T-helper 9 cell (primary cell): ENCODE results near the gene FOLR2.
"Not testable (repeated sequence)": the region's sequence is repeated elsewhere in the genome, so short reads cannot be mapped to it uniquely, and the experiment has no call there.

Experiments used
- DNase-seq: peaks from one replicate; pipeline ENCODE4 v3.0.0-alpha.2; 2020

The FOLR2 gene

GRCh38 chr11:72243173-72244059 lies 26.8 kb downstream of the FOLR2 start:
- no peak for DNase-seq

GRCh38 chr11:72244060-72244360 lies 27.4 kb downstream of the FOLR2 start, which contains the start of gene PHOX2A:
Gene PHOX2A, minus strand, starts transcription at chr11:72244176. Its CDS starts 172 bp downstream, at chr11:72244004.
- DNase-seq, result no peak

GRCh38 chr11:72244361-72245262 lies 28.0 kb downstream of the FOLR2 start:
- no peak for DNase-seq

GRCh38 chr11:72245263-72245816 lies 28.7 kb downstream of the FOLR2 start:
- DNase-seq, result no peak

GRCh38 chr11:72247584-72247983 lies 31.0 kb downstream of the FOLR2 start:
- DNase-seq, result no peak

GRCh38 chr11:72249961-72250360 lies 33.4 kb downstream of the FOLR2 start:
- no peak for DNase-seq

- DNase-seq, result no peak
These were observed 34.3 kb downstream of the FOLR2 start for GRCh38 chr11:72250661-72251464.

GRCh38 chr11:72251614-72252013 lies 35.0 kb downstream of the FOLR2 start:
- DNase-seq, result no peak

- DNase-seq, result no peak
These were observed 36.8 kb downstream of the FOLR2 start for GRCh38 chr11:72253392-72253791.

GRCh38 chr11:72254299-72254993 lies 37.9 kb downstream of the FOLR2 start:
- no peak for DNase-seq

GRCh38 chr11:72257570-72257969 lies 41.0 kb downstream of the FOLR2 start:
- no peak for DNase-seq

- DNase-seq, result no peak
These were observed 42.9 kb downstream of the FOLR2 start for GRCh38 chr11:72259490-72259889.

GRCh38 chr11:72260574-72260973 lies 44.0 kb downstream of the FOLR2 start:
- DNase-seq, result no peak

GRCh38 chr11:72263361-72263760 lies 46.8 kb downstream of the FOLR2 start:
- DNase-seq, result no peak

- DNase-seq, result no peak
These were observed 49.4 kb downstream of the FOLR2 start for GRCh38 chr11:72265951-72266350.

GRCh38 chr11:72266960-72267359 lies 50.4 kb downstream of the FOLR2 start:
- DNase-seq, result not testable (repeated sequence)

- DNase-seq, result no peak
These were observed 51.5 kb downstream of the FOLR2 start for GRCh38 chr11:72267956-72268617.
